ENCODE data around the gene TBC1D26.
"Not testable (repeated sequence)": the region's sequence is repeated elsewhere in the genome, so short reads cannot be mapped to it uniquely, and the experiment has no call there.

Gene TBC1D26

GRCh38 chr17:15731900-15732299 lies at the start of gene TBC1D26:
TSS of gene TBC1D26 (plus strand) at chr17:15732283. CDS start at chr17:15735349, 3,066 bp downstream.
- DNase-seq: not testable (repeated sequence)

- not testable (repeated sequence) for DNase-seq
Measured at GRCh38 chr17:15683135-15683534, 48.9 kb upstream of the TBC1D26 start.

- not testable (repeated sequence) for DNase-seq
Measured at GRCh38 chr17:15683824-15684478, 48.1 kb upstream of the TBC1D26 start, which contains the start of gene TRIM16. TSS of gene TRIM16 (minus strand) at chr17:15684311. CDS start at chr17:15651609, 32,702 bp downstream.

GRCh38 chr17:15687494-15687893 lies 44.6 kb upstream of the TBC1D26 start:
- DNase-seq: not testable (repeated sequence)

GRCh38 chr17:15698967-15699366 lies 33.1 kb upstream of the TBC1D26 start:
- DNase-seq: not testable (repeated sequence)

- peak; percentile 67 for DNase-seq
Measured at GRCh38 chr17:15699413-15699924, 32.6 kb upstream of the TBC1D26 start, which contains the start of gene ZNF286A. TSS of gene ZNF286A (plus strand) at chr17:15699752. CDS start at chr17:15700330, 578 bp downstream.

- not testable (repeated sequence) for DNase-seq
Measured at GRCh38 chr17:15699937-15700336, 32.1 kb upstream of the TBC1D26 start.

- not testable (repeated sequence) for DNase-seq
Measured at GRCh38 chr17:15704239-15704638, 27.8 kb upstream of the TBC1D26 start.

GRCh38 chr17:15704813-15705212 lies 27.3 kb upstream of the TBC1D26 start:
- DNase-seq: not testable (repeated sequence)

- not testable (repeated sequence) for DNase-seq
Measured at GRCh38 chr17:15708879-15709278, 23.2 kb upstream of the TBC1D26 start.

- DNase-seq: not testable (repeated sequence)
Measured at GRCh38 chr17:15716601-15717563, 15.2 kb upstream of the TBC1D26 start.

- DNase-seq: not testable (repeated sequence)
Measured at GRCh38 chr17:15730535-15730934, 1.5 kb upstream of the TBC1D26 start.

GRCh38 chr17:15733174-15733789 lies 1.2 kb downstream of the TBC1D26 start:
- not testable (repeated sequence) for DNase-seq

GRCh38 chr17:15736578-15736977 lies 4.5 kb downstream of the TBC1D26 start:
- not testable (repeated sequence) for DNase-seq

- DNase-seq: no peak
Measured at GRCh38 chr17:15738066-15738465, 6.0 kb downstream of the TBC1D26 start.

- DNase-seq: not testable (repeated sequence)
Measured at GRCh38 chr17:15739259-15739658, 7.2 kb downstream of the TBC1D26 start.

GRCh38 chr17:15740041-15740440 lies 8.0 kb downstream of the TBC1D26 start:
- not testable (repeated sequence) for DNase-seq

- DNase-seq: no peak
Measured at GRCh38 chr17:15740570-15741120, 8.6 kb downstream of the TBC1D26 start.

- DNase-seq: no peak
Measured at GRCh38 chr17:15741624-15742023, 9.5 kb downstream of the TBC1D26 start.

GRCh38 chr17:15742051-15742795 lies 10.1 kb downstream of the TBC1D26 start:
- no peak for DNase-seq

GRCh38 chr17:15742921-15743320 lies 10.8 kb downstream of the TBC1D26 start:
- DNase-seq: no peak

Data from SIG-M5 (cell line).